ENCODE data around the gene ABCD1.

GRCh38 chrX:153692003-153692402, 32.7 kb upstream of the ABCD1 start:
- no peak for TF ChIP-seq CTCF (IDR thresholded peaks at IDR 0.05 in 2 of 3, conservative IDR thresholded peaks at IDR 0.05 in 1 of 3; ENCODE audit: control insufficient read depth in 2 of 3, extremely low read depth in 1 of 3, insufficient read depth in 1 of 3, low read depth in 3 of 3, low read length in 3 of 3)
- no peak for TF ChIP-seq JUND (IDR thresholded peaks at IDR 0.05; ENCODE audit: low read depth, low read length)
- no peak for TF ChIP-seq CEBPZ (IDR thresholded peaks at IDR 0.05; ENCODE audit: low read depth, low read length)
- no peak for TF ChIP-seq NRF1 (conservative IDR thresholded peaks at IDR 0.05; ENCODE audit: low read depth, low read length)
- TF ChIP-seq RCOR1 (conservative IDR thresholded peaks at IDR 0.05; ENCODE audit: low read depth, low read length), result no peak
- TF ChIP-seq IKZF1 (conservative IDR thresholded peaks at IDR 0.05), result no peak
- TF ChIP-seq TCF12 (IDR thresholded peaks at IDR 0.05; ENCODE audit: low read depth, low read length), result no peak
- no peak for TF ChIP-seq MYC (IDR thresholded peaks at IDR 0.05; ENCODE audit: insufficient read depth, insufficient read length, insufficient replicate concordance, low read length, severe bottlenecking)
- no peak for TF ChIP-seq ELK1 (IDR thresholded peaks at IDR 0.05; ENCODE audit: low read depth, low read length)
